Coronary artery (tissue), 2 donors: ENCODE measurements around the gene FAM89A.
A peak's percentile ranks its signal among the peaks of the same experiment; 100 is the strongest.

Source experiments
- DNase-seq: peaks from one replicate; pipeline ENCODE4 v3.0.0-alpha.2; 2017; ENCODE audit warnings: low spot score
- H3K27ac ChIP-seq, 2 donors: fragments of 200-600 bp; sonication (generic); one replicate each; pipeline ENCODE4 v1.5.1; 2016 to 2019
- H3K4me3 ChIP-seq: fragments of 200-600 bp; sonication (generic); 2 replicates; pipeline ENCODE4 v1.5.1; 2016; ENCODE audit warnings: mild to moderate bottlenecking, moderate library complexity
- TF ChIP-seq, protein P1 (sequence below): fragments of 200-600 bp; sonication (generic); IDR thresholded peaks from one replicate; pipeline ENCODE4 v1.5.1; 2019; ENCODE audit warnings: antibody characterized with exemption

The FAM89A gene

DNA sequence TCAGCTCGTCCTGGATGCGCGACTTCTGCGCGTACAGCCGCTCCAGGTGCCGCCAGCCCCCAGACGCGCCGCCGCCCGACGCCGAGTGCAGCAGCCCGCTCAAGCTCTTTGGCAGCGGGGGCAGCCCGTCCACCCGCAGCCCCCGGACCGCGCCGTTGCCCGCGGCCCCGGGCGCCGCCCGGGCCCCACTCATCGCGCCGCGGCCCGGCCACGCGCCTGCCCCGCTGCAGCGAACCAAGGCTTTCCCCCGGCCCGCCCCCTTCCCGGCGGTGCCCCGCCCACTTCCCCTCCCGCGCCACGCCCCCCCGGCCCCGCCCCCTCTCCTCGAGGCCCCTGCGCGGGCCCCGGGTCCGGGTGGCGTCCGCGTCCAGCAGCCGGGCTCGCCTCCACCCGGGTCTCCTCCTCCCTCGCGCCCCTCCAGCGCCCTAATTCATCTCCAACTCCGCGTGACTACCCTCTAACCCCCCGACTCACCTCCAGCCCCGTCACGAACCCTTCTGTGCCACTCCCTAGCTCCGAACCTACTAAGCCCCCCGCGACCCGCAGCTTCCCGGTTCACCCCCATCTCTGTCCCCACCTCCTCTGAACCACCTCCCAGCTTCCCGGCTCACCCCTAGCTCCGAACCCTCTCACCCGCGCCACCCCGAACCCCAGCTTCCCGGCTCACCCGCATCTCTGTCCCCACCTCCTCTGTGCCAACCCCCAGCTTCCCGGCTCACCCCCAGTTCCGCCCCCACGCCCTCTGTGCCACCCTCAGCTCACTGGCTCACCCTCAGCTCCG is at the start of gene FAM89A:
Gene FAM89A, minus strand, starts transcription at position 236 of the 781 bp plus-strand sequence. Its CDS starts 43 bp downstream, at position 193.
- TF ChIP-seq, protein P1, sequence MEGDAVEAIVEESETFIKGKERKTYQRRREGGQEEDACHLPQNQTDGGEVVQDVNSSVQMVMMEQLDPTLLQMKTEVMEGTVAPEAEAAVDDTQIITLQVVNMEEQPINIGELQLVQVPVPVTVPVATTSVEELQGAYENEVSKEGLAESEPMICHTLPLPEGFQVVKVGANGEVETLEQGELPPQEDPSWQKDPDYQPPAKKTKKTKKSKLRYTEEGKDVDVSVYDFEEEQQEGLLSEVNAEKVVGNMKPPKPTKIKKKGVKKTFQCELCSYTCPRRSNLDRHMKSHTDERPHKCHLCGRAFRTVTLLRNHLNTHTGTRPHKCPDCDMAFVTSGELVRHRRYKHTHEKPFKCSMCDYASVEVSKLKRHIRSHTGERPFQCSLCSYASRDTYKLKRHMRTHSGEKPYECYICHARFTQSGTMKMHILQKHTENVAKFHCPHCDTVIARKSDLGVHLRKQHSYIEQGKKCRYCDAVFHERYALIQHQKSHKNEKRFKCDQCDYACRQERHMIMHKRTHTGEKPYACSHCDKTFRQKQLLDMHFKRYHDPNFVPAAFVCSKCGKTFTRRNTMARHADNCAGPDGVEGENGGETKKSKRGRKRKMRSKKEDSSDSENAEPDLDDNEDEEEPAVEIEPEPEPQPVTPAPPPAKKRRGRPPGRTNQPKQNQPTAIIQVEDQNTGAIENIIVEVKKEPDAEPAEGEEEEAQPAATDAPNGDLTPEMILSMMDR, result no peak
- no peak for DNase-seq
- H3K27ac ChIP-seq, result peak within 1 kb of the TSS in 1 of 2 donors; percentile 25
- peak within 1 kb of the TSS; percentile 83 for H3K4me3 ChIP-seq

GRCh38 chr1:231084353-231084752 is 44.3 kb upstream of the FAM89A start:
- DNase-seq, result no peak
- Histone ChIP-seq H3K27ac (no peak overlapping the region), H3K4me3 (no peak overlapping the region)
- TF ChIP-seq, protein P1, result no peak

DNA sequence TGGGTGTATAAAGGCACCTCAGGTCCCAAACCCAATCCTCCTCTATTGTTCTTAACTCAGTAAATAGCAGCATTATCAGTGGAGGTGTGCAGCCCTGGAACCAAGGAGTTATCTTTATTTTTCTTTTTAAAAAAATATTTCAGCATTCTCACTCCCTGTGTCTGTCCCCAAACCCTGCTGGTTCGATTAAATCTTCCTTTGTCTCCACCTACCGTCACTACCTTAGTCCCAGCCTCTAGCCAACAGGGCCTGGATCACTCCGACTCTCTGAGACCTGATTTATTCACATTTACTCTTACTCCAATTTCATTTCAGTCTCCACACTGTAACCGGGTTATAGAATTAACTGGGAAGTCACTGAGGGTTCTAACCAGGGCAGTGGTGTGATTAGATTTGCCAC is 39.1 kb upstream of the FAM89A start:
- H3K27ac ChIP-seq, result no peak overlapping the region
- H3K4me3 ChIP-seq, result no peak overlapping the region
- TF ChIP-seq, protein P1, result no peak
- DNase-seq, result no peak

- Histone ChIP-seq H3K4me3 (no peak overlapping the region), H3K27ac (no peak overlapping the region)
- no peak for DNase-seq
- TF ChIP-seq, protein P1, result no peak
Observed at GRCh38 chr1:231078250-231078649, 38.2 kb upstream of the FAM89A start.

DNA sequence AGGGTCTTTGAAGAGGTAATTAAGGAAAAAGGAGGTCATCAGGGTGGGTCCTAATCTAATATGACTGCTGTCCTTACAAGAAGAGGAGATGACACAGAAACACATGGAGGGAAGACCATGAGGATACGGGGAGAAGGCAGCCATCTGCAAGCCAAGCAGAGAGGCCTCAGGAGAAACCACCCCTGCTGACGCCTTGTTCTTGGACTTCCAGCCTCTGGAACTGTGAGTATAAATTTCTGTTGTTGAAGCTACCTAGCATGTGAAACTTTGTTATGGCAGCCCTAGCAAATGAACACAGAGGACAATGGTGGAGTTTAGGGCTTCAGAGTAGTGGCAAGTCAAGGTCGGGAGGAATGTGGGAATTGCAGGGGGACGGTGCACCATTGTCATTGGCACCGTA is 36.7 kb upstream of the FAM89A start:
- no peak for DNase-seq
- Histone ChIP-seq H3K27ac (no peak overlapping the region), H3K4me3 (no peak overlapping the region)
- TF ChIP-seq, protein P1, result no peak

DNA sequence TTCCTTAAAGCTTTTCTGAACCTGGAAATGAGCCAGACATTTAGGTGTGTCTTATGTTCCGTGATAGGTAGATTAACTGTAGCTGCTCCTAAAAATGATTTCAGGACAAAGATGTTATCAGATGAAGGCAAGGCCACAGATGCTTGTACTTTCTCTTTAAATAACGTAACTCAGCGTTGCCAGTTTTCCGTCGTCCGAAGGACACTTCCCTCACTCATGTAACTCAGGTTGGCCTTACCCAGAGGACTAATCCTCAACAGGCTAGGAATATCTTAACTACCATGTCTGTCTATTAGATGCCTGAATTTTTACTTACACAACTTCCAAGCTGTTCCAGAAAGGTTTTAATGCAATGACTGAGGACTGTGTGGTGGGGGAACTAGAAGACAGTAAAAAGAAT is 35.4 kb upstream of the FAM89A start:
- no peak overlapping the region for H3K27ac ChIP-seq
- DNase-seq, result no peak
- no peak overlapping the region for H3K4me3 ChIP-seq
- TF ChIP-seq, protein P1, result no peak

- no peak overlapping the region for H3K27ac ChIP-seq
- TF ChIP-seq, protein P1, result no peak
- no peak for DNase-seq
- no peak overlapping the region for H3K4me3 ChIP-seq
Observed at GRCh38 chr1:231075020-231075419, 35.0 kb upstream of the FAM89A start.
